Inflammatory macrophage treated with lipopolysaccharide for 1 hour (primary cell): ENCODE data around the gene EFCAB13.
"Not testable (repeated sequence)": the region's sequence is repeated elsewhere in the genome, so short reads cannot be mapped to it uniquely, and the experiment has no call there.

Experiments
- DNase-seq, 2 donors: peaks; one replicate each; pipeline ENCODE4 v3.0.0-alpha.2; 2020 to 2022

Gene EFCAB13

DNA sequence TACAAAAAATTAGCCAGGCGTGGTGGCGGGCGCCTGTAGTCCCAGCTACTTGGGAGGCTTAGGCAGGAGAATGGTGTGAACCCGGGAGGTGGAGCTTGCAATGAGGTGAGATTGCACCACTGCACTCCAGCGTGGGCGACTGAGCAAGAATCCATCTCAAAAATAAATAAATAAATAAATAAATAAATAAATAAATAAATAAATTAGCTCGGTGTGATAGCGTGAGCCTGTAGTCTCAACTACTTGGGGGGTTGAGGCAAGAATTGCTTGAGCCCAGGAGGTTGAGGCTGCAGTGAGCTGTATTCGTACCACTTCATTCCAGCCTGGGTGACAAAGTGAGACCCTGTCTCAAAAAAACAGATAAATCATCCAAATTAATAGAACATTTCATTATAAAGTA lies 108.5 kb downstream of the EFCAB13 start:
- DNase-seq: not testable (repeated sequence)

GRCh38 chr17:47465165-47465564 lies 141.4 kb downstream of the EFCAB13 start:
- no peak for DNase-seq

DNA sequence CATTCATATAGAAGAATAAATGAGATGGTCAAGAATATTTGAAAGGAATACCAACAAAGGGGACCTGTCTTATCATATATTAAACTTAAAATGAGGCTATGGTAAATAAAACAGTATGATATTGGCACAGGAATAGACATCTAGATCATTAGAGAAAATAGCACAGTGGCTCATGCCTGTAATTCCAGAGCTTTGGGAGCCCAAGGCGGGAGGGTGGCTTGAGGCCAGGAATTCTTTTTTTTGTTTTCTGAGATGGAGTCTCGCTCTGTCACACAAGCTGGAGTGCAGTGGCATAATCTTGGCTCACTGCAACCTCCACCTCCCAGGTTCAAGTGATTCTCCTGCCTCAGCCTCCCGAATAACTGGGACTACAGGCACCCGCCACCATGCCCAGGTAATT lies 143.2 kb downstream of the EFCAB13 start:
- not testable (repeated sequence) for DNase-seq

DNA sequence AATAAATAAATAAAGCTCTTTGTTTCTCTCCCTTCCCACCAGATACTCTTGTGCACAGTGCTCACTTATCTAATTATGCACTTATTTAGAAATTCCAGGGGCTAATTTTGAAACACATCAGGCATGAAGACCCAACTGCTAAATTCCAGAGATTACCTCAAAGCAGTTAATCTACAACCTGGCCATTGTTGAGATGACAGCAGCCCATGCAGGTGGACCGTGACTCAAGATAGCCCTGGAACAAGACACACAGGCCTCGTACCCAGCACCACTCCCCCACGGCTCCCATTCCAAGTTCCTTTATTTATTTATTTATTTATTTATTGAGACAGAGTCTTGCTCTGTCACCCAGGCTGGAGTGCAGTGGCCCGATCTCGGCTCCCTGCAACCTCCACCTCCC lies 147.1 kb downstream of the EFCAB13 start:
- no peak for DNase-seq

GRCh38 chr17:47472073-47472472 lies 148.3 kb downstream of the EFCAB13 start:
- not testable (repeated sequence) for DNase-seq
